GM13976 (cell line): ENCODE data around the gene SH2D4B.

Experiments
- DNase-seq: peaks from one replicate; pipeline ENCODE4 v3.0.0; 2012; ENCODE audit warnings: low spot score
- in situ Hi-C: fragments of 300-500 bp; cut with MboI; formaldehyde crosslinking; loops from one replicate; pipeline ENCODE4 v1.12.0; 2022; ENCODE audit warnings: low sequenced_read_pairs, mixed read lengths, inconsistent platforms; ENCODE audit not compliant: unreplicated experiment
- TF ChIP-seq, protein P1 (sequence below): IDR thresholded peaks from 2 replicates; pipeline ENCODE4 v1.5.1; 2012; ENCODE audit warnings: borderline replicate concordance, mild to moderate bottlenecking; ENCODE audit not compliant: insufficient read depth; ENCODE audit errors: extremely low read depth, missing control alignments, control extremely low read depth

SH2D4B gene

DNA sequence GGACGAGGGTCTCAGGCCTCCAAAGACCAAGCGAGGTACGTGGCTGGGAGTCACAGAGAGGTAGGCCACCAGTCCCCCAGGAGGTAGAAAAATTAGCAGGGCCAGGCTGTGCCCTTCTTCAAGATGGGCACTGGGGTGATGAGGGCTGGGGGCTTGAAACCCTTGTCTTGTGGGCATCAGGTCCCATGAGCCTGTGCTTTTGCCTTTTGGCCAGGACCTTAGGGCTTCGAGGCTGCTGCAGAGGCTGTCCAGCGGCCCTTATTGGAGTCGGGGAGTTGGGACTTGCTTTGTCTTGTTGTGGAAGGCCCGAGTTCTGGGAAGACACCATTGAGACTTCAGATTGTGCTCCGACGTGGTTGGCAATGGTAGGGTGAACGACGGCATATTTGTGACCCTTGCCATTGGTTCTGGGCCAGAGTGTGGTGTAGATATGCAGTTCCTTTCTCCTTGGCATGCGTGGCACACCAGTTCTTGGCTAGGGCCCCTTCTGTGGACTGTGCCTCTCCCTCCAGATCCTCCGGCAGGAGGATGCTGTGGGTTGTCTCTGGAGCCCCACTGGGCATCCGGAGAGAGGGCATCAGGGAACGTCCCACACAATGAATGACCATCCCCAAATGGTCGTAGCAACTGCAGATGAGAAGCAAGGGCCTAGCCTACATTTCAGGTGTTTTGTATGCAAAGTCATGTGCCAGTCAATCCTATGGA lies 931 bp downstream of the SH2D4B start:
- no peak for DNase-seq
- TF ChIP-seq, protein P1, sequence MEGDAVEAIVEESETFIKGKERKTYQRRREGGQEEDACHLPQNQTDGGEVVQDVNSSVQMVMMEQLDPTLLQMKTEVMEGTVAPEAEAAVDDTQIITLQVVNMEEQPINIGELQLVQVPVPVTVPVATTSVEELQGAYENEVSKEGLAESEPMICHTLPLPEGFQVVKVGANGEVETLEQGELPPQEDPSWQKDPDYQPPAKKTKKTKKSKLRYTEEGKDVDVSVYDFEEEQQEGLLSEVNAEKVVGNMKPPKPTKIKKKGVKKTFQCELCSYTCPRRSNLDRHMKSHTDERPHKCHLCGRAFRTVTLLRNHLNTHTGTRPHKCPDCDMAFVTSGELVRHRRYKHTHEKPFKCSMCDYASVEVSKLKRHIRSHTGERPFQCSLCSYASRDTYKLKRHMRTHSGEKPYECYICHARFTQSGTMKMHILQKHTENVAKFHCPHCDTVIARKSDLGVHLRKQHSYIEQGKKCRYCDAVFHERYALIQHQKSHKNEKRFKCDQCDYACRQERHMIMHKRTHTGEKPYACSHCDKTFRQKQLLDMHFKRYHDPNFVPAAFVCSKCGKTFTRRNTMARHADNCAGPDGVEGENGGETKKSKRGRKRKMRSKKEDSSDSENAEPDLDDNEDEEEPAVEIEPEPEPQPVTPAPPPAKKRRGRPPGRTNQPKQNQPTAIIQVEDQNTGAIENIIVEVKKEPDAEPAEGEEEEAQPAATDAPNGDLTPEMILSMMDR: no peak
- in situ Hi-C loops: no loop called here

DNA sequence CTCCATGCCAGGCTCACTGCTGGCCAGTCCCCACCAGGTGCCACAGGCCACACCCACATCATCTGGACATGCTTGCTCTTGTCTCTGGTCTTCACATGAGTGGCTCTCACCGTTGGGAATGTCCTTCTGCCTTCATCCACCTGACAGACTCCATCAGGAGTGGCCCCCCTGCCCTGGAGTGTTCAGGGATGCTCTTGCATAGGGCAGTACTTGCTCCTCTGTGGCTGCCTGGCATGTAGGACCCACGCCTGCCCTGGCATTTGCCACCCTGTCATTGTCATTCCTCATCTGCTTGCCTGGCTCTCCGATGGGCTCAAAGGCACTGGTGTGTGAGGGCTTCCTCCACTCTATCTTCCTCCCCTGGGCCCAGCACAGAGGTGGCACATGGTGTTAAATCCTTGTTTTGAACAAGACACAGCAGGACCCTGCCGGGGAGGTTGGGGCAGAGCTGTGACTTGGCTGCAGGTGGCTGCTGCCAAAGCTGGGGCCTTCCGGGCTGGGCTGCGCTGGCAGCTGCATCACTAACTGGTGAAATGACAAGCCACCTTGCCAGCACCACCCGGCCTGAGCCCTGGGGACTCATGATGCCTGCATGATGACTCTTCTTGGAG lies 1.8 kb downstream of the SH2D4B start:
- no peak for DNase-seq
- TF ChIP-seq, protein P1: no peak
- in situ Hi-C loops: no loop called here

DNA sequence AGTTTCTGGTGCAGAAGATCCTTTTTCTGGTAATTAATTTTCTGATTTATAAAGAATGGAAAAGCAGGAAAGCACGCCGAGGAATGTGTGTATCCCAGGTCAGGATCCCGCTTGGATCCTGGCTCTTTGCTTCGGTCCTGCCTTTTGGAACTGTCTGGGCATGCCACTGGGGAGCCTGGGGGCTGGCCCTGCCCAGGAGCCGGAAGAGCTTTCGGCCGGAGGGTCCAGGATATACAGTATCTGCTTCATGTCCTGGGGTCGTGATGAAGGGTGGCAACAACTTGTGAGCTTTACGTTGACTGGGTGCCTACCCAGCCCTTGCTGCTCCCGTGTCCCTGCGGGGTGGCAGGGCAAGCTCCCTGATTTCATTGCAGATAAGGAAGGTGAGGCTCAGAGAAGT lies 2.4 kb downstream of the SH2D4B start:
- in situ Hi-C loops: no loop called here
- no peak for DNase-seq
- TF ChIP-seq, protein P1: no peak

DNA sequence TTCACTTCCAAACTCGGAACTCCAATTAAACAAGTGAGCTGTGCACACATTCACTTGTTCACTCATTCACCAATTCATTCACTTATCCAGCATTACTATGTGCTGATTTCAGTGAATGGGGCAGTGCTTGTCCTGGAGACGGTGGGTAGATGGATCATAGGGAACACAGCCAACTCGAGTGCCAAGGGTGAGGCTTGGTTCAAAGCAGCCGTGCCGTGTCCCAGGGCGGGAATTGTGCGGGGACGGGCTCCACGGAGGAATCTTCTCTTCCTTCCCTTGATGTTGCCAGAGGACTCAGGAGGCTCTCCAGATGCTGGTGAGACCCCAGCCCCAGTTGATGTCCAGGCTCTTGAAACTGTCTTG lies 2.9 kb downstream of the SH2D4B start:
- in situ Hi-C loops: no loop called here
- no peak for DNase-seq
- TF ChIP-seq, protein P1: no peak

DNA sequence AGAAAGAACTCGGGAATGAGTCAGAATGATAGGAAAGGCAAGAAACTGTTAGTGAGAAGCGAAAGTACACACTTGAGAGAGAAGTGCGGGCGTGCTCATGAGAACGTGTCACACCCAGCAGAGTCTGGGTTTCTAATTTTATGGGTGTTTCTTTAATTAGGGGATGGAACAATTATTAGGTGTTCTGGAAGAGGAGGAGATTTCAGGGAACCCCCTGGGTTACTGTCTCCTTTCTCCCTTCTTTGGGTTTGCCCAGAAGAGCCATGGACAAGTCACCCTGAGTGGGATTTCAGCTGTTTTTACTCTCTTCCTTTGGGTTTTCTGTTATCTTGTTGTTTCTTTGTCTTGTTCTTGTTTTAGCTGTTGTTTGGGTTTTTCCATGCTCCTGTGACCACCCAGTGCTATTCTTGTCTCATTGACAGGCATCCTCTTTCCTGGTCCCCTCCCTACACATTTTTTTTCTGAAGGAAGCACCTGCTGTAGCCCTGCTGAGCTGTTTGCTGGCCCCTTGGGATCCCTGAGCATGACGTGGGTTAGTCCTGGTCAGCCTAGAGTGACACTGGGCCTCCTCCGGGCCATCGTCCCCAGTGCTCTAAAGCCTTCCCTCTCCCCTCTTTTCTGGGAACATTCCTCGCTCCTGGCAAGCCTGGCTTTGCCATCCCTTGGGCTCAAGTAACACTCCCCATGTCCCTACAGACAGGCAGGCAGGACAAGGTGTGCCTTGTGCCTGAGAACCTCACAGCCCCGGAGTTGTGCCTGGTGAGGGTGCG lies 3.5 kb downstream of the SH2D4B start:
- TF ChIP-seq, protein P1: no peak
- in situ Hi-C loops: no loop called here
- DNase-seq: peak; percentile 75

DNA sequence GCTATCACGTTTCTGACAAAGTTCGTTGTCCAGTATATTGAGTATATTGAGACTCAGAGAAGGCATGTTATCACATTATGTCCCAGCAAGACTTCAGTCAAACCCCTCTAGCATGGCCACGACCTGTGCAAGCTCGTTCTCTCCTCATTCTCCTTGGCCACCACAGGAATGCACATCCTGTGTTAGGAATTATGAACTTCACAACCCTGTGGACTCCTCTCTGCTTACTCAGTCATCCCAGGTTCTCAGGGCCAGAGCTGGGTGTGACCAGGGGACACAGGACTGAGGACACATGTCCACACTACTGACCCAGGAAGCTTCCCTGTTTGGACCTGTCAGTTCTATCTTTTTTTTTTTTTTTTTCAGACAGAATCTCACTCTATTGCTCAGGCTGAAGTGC lies 4.4 kb downstream of the SH2D4B start:
- in situ Hi-C loops: no loop called here
- TF ChIP-seq, protein P1: no peak
- no peak for DNase-seq
